SIG-M5 (cell line): Measurements from ENCODE around the gene RALGAPA2.
"Not testable (repeated sequence)": the region's sequence is repeated elsewhere in the genome, so short reads cannot be mapped to it uniquely, and the experiment has no call there.

ENCODE experiments used
- DNase-seq: peaks from one replicate; lab custom pipeline; 2025; lab: John Stamatoyannopoulos, UW

RALGAPA2 gene

GRCh38 chr20:20367575-20368417 lies 344.6 kb downstream of the RALGAPA2 start, which contains the start of gene INSM1:
Gene INSM1, plus strand, starts transcription at chr20:20368104. Its CDS starts 164 bp downstream, at chr20:20368268.
- DNase-seq: no peak

- DNase-seq: no peak
Measured at GRCh38 chr20:20366876-20367574, 345.4 kb downstream of the RALGAPA2 start.

- DNase-seq: no peak
Measured at GRCh38 chr20:20366551-20366875, 345.9 kb downstream of the RALGAPA2 start.

GRCh38 chr20:20365480-20366161 lies 346.8 kb downstream of the RALGAPA2 start:
- DNase-seq: no peak

GRCh38 chr20:20364593-20365479 lies 347.6 kb downstream of the RALGAPA2 start:
- DNase-seq: no peak

GRCh38 chr20:20363799-20364592 lies 348.4 kb downstream of the RALGAPA2 start:
- no peak for DNase-seq

GRCh38 chr20:20363434-20363798 lies 349.0 kb downstream of the RALGAPA2 start:
- no peak for DNase-seq

- DNase-seq: no peak
Measured at GRCh38 chr20:20362774-20363433, 349.5 kb downstream of the RALGAPA2 start.

- no peak for DNase-seq
Measured at GRCh38 chr20:20360464-20360863, 352.0 kb downstream of the RALGAPA2 start.

GRCh38 chr20:20359628-20360027 lies 352.8 kb downstream of the RALGAPA2 start:
- no peak for DNase-seq

- no peak for DNase-seq
Measured at GRCh38 chr20:20358801-20359200, 353.6 kb downstream of the RALGAPA2 start.

- not testable (repeated sequence) for DNase-seq
Measured at GRCh38 chr20:20355503-20355902, 356.9 kb downstream of the RALGAPA2 start.

- no peak for DNase-seq
Measured at GRCh38 chr20:20353576-20353975, 358.9 kb downstream of the RALGAPA2 start.

- no peak for DNase-seq
Measured at GRCh38 chr20:20344476-20344875, 368.0 kb downstream of the RALGAPA2 start.

GRCh38 chr20:20343932-20344331 lies 368.5 kb downstream of the RALGAPA2 start:
- no peak for DNase-seq
